Mesothelial cell of epicardium (in vitro differentiated cells): ENCODE results near the gene RNF25. TPM values are rescaled to one million over a fixed set of nuclear protein-coding genes. Genes with fewer than 3 reads are reported as not detected.

Source experiments
- DNase-seq, 2 experiments: peaks; one replicate each; pipeline ENCODE4 v3.0.0; 2021; ENCODE audit warnings: low spot score in 2 of 2; ENCODE audit not compliant: unreplicated experiment in 2 of 2
- H3K27ac Mint-ChIP-seq: 2 replicates; pipeline ENCODE4 v1.8.0; 2021; ENCODE audit warnings: mixed read lengths
- H3K27me3 Mint-ChIP-seq: 2 replicates; pipeline ENCODE4 v1.8.0; 2021; ENCODE audit warnings: low read depth, mixed read lengths
- H3K36me3 Mint-ChIP-seq: 2 replicates; pipeline ENCODE4 v1.8.0; 2021; ENCODE audit warnings: mixed read lengths
- H3K4me1 Mint-ChIP-seq: 2 replicates; pipeline ENCODE4 v1.8.0; 2021; ENCODE audit warnings: mixed read lengths
- H3K4me3 Mint-ChIP-seq: 2 replicates; pipeline ENCODE4 v1.8.0; 2021; ENCODE audit warnings: mild to moderate bottlenecking, moderate library complexity, mixed read lengths
- H3K9me3 Mint-ChIP-seq: 2 replicates; pipeline ENCODE4 v1.8.0; 2021; ENCODE audit warnings: mixed read lengths
- total RNA-seq: library from RNA; stranded (reverse); gene quantifications from 3 replicates; pipeline ENCODE4 v1.2.1, GENCODE V29; 2021
- TF ChIP-seq, protein P1 (sequence below): fragments of 200-600 bp; sonication (generic); IDR thresholded peaks from one replicate; pipeline ENCODE4 v1.5.0; 2021; ENCODE audit warnings: antibody characterized with exemption; ENCODE audit not compliant: unreplicated experiment

The RNF25 gene
- total RNA-seq, 1 donor from 2014 or later, result 21.8 TPM

DNA sequence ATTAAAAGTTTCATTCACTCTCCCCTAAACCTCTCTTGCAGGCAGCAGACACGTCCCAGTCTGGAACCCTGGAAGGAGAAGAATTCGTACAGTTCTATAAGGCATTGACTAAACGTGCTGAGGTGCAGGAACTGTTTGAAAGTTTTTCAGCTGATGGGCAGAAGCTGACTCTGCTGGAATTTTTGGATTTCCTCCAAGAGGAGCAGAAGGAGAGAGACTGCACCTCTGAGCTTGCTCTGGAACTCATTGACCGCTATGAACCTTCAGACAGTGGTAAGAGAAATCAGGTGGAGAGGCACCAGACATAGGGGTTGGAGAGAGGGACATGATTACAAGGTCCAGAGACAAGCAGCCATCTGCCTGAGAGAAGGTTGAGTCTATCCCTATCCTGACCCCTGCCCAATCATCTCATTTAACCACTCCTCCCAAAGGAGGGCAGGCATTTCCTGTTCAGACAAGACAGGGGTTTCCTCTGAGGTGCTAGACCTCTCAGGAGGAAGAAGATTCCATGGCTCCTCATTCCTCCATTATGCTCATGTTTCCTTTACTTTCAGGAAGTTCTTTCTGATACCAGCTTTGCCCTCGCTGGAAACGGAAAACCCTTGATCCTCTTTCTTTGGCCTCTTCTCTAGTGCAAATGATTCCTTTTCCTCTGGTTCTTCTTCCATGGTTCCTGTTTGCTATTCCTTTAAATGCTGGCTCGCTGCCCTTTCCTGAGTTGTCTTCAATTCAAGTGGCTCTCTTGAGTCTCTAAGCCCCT is 49.0 kb downstream of the RNF25 start:
- TF ChIP-seq, protein P1, sequence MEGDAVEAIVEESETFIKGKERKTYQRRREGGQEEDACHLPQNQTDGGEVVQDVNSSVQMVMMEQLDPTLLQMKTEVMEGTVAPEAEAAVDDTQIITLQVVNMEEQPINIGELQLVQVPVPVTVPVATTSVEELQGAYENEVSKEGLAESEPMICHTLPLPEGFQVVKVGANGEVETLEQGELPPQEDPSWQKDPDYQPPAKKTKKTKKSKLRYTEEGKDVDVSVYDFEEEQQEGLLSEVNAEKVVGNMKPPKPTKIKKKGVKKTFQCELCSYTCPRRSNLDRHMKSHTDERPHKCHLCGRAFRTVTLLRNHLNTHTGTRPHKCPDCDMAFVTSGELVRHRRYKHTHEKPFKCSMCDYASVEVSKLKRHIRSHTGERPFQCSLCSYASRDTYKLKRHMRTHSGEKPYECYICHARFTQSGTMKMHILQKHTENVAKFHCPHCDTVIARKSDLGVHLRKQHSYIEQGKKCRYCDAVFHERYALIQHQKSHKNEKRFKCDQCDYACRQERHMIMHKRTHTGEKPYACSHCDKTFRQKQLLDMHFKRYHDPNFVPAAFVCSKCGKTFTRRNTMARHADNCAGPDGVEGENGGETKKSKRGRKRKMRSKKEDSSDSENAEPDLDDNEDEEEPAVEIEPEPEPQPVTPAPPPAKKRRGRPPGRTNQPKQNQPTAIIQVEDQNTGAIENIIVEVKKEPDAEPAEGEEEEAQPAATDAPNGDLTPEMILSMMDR, result no peak
- DNase-seq, result no peak
- no peaks in the 10 kb centered on the region for H3K36me3 Mint-ChIP-seq

DNA sequence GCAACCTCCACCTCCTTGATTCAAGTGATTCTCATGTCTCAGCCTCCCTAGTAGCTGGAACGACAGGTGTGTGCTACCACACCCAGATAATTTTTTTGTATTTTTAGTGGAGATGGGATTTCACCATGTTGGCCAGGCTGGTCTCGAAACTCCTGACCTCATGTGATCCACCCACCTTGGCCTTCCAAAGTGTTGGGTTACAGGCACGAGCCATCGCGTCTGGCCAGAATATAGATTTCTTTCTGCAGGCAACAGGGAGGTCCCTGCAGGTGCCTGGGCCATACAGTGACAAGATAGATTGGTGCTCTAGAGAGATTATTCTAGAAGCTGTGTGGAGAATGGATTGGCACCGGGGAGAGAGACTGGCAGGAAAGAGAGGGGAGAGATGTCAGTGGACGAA is 50.8 kb downstream of the RNF25 start:
- peaks cover 7% of the 10 kb centered on the region for H3K4me1 Mint-ChIP-seq
- H3K27ac Mint-ChIP-seq, result no peak overlapping the region
- H3K27me3 Mint-ChIP-seq, result no peaks in the 10 kb centered on the region
- TF ChIP-seq, protein P1, result no peak
- H3K9me3 Mint-ChIP-seq, result no peaks in the 10 kb centered on the region
- DNase-seq, result no peak
- H3K4me3 Mint-ChIP-seq, result no peak overlapping the region
- no peaks in the 10 kb centered on the region for H3K36me3 Mint-ChIP-seq

More for the DNA sequence above, 49.0 kb downstream of the RNF25 start:
- peak overlapping the region; percentile 37 for H3K27ac Mint-ChIP-seq
- H3K4me3 Mint-ChIP-seq, result no peak overlapping the region
- H3K9me3 Mint-ChIP-seq, result no peaks in the 10 kb centered on the region
- H3K4me1 Mint-ChIP-seq, result peaks cover 7% of the 10 kb centered on the region
- H3K27me3 Mint-ChIP-seq, result no peaks in the 10 kb centered on the region

DNA sequence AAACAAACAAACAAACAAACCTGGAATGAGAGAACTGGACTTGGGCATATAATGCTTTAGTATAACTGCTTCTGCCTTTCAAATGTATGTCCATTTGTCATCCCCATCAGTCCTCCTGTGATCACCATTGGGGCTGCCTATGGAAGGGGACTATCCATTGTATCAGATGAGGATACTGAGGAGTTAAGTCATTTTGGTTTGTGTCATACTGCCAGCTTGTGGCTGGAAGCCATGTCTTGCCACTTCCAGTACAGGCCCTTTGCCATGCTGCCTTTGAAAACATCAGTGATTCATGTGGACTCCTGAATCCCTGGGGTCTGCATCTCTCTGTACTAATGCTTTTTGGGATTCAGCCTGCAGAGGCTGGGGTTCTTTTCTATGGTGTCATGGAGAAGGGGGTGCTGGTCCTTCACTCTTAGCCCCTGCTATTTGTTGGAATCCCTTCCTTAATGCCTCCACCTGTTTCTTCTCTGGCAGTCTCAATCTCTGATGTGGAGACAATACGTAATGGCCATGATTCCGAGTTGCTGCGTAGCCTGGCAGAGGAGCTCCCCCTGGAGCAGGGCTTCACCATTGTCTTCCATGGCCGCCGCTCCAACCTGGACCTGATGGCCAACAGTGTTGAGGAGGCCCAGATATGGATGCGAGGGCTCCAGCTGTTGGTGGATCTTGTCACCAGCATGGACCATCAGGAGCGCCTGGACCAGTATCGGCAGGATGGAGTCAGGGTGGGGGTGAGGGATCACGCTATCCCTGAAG is 53.5 kb downstream of the RNF25 start:
- no peak for DNase-seq
- no peaks in the 10 kb centered on the region for H3K27me3 Mint-ChIP-seq
- no peaks in the 10 kb centered on the region for H3K36me3 Mint-ChIP-seq
- H3K4me1 Mint-ChIP-seq, result peaks cover 7% of the 10 kb centered on the region
- H3K4me3 Mint-ChIP-seq, result no peak overlapping the region
- H3K9me3 Mint-ChIP-seq, result no peaks in the 10 kb centered on the region
- no peak overlapping the region for H3K27ac Mint-ChIP-seq
- TF ChIP-seq, protein P1, result no peak

DNA sequence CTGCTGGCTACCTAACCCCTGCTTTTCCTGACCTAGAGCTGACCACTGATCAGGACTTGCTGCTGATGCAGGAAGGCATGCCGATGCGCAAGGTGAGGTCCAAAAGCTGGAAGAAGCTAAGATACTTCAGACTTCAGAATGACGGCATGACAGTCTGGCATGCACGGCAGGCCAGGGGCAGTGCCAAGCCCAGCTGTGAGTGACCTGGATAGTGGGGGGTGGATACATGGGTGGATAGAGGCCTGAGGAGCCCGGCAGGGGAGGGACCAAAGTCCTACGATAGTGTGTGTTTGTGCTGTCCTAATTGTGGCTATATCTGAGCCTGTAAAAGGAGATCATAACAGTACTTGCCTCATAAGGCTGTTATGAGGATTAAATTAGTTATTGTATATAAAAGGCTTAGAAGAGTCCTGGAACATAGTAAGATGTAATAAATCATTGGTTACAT is 55.9 kb downstream of the RNF25 start:
- H3K4me1 Mint-ChIP-seq, result no peaks in the 10 kb centered on the region
- H3K36me3 Mint-ChIP-seq, result no peaks in the 10 kb centered on the region
- peaks cover 14% of the 10 kb centered on the region for H3K27me3 Mint-ChIP-seq
- no peak overlapping the region for H3K4me3 Mint-ChIP-seq
- TF ChIP-seq, protein P1, result no peak
- H3K9me3 Mint-ChIP-seq, result no peaks in the 10 kb centered on the region
- no peak for DNase-seq
- no peak overlapping the region for H3K27ac Mint-ChIP-seq

Other genes with a start within 250 kb of the RNF25 start
- 17.8 to 20.0 TPM (median 19.4 TPM) in 3 replicates for gene USP37, start 103.7 kb downstream of the RNF25 start, total RNA-seq
- gene CNOT9, start 103.2 kb downstream of the RNF25 start, total RNA-seq, result 54.5 to 57.4 TPM (median 57.0 TPM) in 3 replicates
- gene PLCD4, start 64.1 kb downstream of the RNF25 start, total RNA-seq, result 1.0 to 1.5 TPM (median 1.3 TPM) in 3 replicates
- gene ZNF142, start 12.4 kb downstream of the RNF25 start, total RNA-seq, result 31.4 to 34.1 TPM (median 32.9 TPM) in 3 replicates
- 36.0 to 39.4 TPM (median 37.8 TPM) in 3 replicates for gene BCS1L, start 12.3 kb downstream of the RNF25 start, total RNA-seq
- gene STK36, start 84 bp upstream of the RNF25 start, total RNA-seq, result 115 to 127 TPM (median 120 TPM) in 3 replicates
- 54.8 to 65.5 TPM (median 61.8 TPM) in 3 replicates for gene TTLL4, start 38.8 kb upstream of the RNF25 start, total RNA-seq
- 15.6 to 16.8 TPM (median 16.6 TPM) in 3 replicates for gene CYP27A1, start 110.1 kb upstream of the RNF25 start, total RNA-seq
- 2.8 to 3.6 TPM (median 2.9 TPM) in 3 replicates for gene PRKAG3, start 159.8 kb upstream of the RNF25 start, total RNA-seq
- gene WNT6, start 187.8 kb upstream of the RNF25 start, total RNA-seq, result 106 to 118 TPM (median 115 TPM) in 3 replicates
- gene WNT10A, start 208.8 kb upstream of the RNF25 start, total RNA-seq, result 50.7 to 53.2 TPM (median 51.8 TPM) in 3 replicates